Ovary (tissue), 9 donors: Measurements from ENCODE around the gene KSR1. TPM values are rescaled to one million over a fixed set of nuclear protein-coding genes. Genes with fewer than 3 reads are reported as not detected.

ENCODE experiments used
- DNase-seq, 5 donors: peaks; one replicate each; pipeline ENCODE4 v3.0.0-alpha.2; 2019 to 2020
- H3K27ac ChIP-seq, 2 donors: fragments of 200-600 bp; one replicate each; pipeline versions ENCODE4 v1.5.1 to v1.8.0; 2019 to 2022
- H3K27me3 ChIP-seq: fragments of 200-600 bp; one replicate; pipeline ENCODE4 v1.8.0; 2022
- H3K36me3 ChIP-seq: fragments of 200-600 bp; sonication (generic); one replicate; pipeline ENCODE4 v1.5.1; 2019
- H3K4me1 ChIP-seq: one replicate; pipeline ENCODE4 v1.8.1; 2013; ENCODE audit warnings: mild to moderate bottlenecking, moderate library complexity; ENCODE audit not compliant: insufficient read depth
- H3K4me3 ChIP-seq: fragments of 200-600 bp; sonication (generic); one replicate; pipeline ENCODE4 v1.5.1; 2017
- H3K9me3 ChIP-seq, 2 donors: fragments of 200-600 bp in 1 of 2; sonication (generic) in 1 of 2; one replicate each; pipeline versions ENCODE4 v1.5.1 to v1.8.1; 2013 to 2019; ENCODE audit warnings: mild to moderate bottlenecking in 1 of 2, moderate library complexity in 1 of 2
- CTCF ChIP-seq, 3 donors: fragments of 450-650 bp in 2 of 3; fragments of 200-600 bp in 1 of 3; IDR thresholded peaks; one replicate each; pipeline versions ENCODE4 v1.5.1 to v1.8.0; 2016 to 2022; ENCODE audit warnings: antibody characterized with exemption in 3 of 3, mild to moderate bottlenecking in 1 of 3
- EP300 ChIP-seq: sonication (generic); formaldehyde crosslinking; IDR thresholded peaks from one replicate; pipeline ENCODE4 v1.6.1; 2017; ENCODE audit warnings: antibody characterized with exemption
- POLR2A ChIP-seq: fragments of 450-650 bp; IDR thresholded peaks from one replicate; pipeline ENCODE4 v1.6.1; 2017; ENCODE audit warnings: antibody characterized with exemption, mild to moderate bottlenecking, moderate library complexity
- WGBS, 3 donors: extraction: QIAGEN DNeasy Blood & Tissue Kit in 1 of 3; methylation state at CpG; one replicate each; pipeline versions ENCODE4 v1.1.5 to v1.1.7; 2013 to 2017; 5-methylcytosine and 5-hydroxymethylcytosine counted together
- intact Hi-C, 4 donors: fragments of 100-400 bp; cut with DNase I; formaldehyde crosslinking; loops; one replicate each; pipeline versions ENCODE4 v1.11.0 to v1.15.1; 2022 to 2023
- polyA plus RNA-seq, 2 donors: library from polyadenylated mRNA; stranded (reverse); fragments of 200-250 nt in 1 of 2; fragments of 350-450 nt in 1 of 2; fragmentation: Illumina TruSeq in 1 of 2; extraction: RNeasy Lipid Tissue Mini Kit (QIAGEN cat#74804) in 1 of 2; gene quantifications; one replicate each; pipeline ENCODE4 v1.2.3, GENCODE V29; 2013 to 2014
- total RNA-seq, 7 donors: library from RNA; depleted of rRNA in 2 of 7; stranded (reverse); fragments of >200 nt in 2 of 7; fragmentation: NEBNext Ultra II Directional in 3 of 7; extraction: Animal tissue kit (Norgen Biotek cat#: 25700) in 3 of 7; gene quantifications; one replicate each; pipeline versions ENCODE4 v1.1.0 to v1.2.4, GENCODE V29; 2016 to 2023
- donor health status: DM: no; HTN: no; CAD: no; lungs with moderate emphysema.
- donor health status: DM: no; HTN: no; CAD: no.
- donor health status: Bipolar disorder and iron deficiency.
- donor health status: DM: yes; HTN: yes; CAD: no.
- donor health status: DM: no; HTN: no; CAD: no.
- donor health status: DM: yes; HTN: yes; CAD: no.

Gene KSR1
- total and polyA plus RNA-seq, 9 donors: 27.7 to 84.8 (median 39.5) TPM

DNA sequence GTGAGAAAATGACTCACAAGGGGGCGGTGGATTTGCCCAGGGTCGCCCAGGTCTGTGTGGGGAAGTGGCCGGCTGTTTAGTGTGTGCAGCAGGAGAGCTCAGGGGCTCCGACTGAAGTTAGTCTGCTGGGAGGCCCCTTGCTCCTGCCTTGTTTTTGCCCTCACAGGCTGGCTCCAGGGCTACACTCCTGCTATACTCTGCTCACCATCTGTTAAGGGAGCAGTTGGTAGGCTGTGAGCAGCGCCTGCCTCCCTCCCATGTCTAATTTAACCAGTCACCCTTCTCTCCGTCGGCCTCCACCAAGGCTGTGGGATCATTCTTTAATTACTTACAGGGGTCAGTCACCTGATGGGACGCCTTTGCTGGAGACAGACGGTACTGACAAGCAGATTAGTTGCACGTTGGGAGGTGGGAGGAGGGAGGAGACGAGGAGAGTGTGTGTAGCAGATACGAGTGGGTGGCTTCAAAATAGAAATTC is 35.5 kb downstream of the KSR1 start:
- 47 to 68% (median 48%) methylated on average over 12 of the region's 12 CpGs for WGBS, 3 donors
- Histone ChIP-seq H3K36me3 (no peaks in the 10 kb centered on the region), H3K27ac (no peak overlapping the region), H3K4me1 (peaks cover 15% of the 10 kb centered on the region), H3K9me3 (no peaks in the 10 kb centered on the region), H3K27me3 (no peaks in the 10 kb centered on the region), H3K4me3 (no peak overlapping the region)
- TF ChIP-seq CTCF (IDR thresholded peaks at IDR 0.05) (no peak), EP300 (no peak), POLR2A (no peak)
- no peak for DNase-seq
- intact Hi-C loops: loop anchor here in 1 of 4 donors (10.0 kb wide), 1 partner anchor 57 kb away; no protein-coding TSS in a partner anchor

DNA sequence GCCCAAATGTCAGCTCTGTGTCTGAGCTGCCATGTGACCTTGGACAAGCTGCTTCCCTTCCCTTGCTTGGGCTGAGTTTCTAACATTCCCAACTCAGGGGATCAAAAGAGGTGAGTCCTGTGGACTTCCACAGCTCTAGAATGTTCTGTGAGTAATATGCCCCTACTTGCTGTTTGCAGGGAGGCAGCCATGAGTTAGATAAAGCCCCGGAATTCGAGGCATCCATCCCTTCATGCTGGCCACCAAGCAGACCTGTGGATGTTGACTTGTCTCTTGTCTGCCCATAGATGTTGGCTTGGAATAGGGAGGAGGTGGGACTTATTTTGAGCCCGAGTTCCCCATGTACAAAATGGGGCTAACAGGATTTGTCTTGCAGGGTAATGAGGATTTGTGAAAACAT is 36.2 kb downstream of the KSR1 start:
- intact Hi-C loops: loop anchor here in 1 of 4 donors (10.0 kb wide), 1 partner anchor 58 kb away; no protein-coding TSS in a partner anchor
- Histone ChIP-seq H3K27me3 (no peaks in the 10 kb centered on the region), H3K36me3 (no peaks in the 10 kb centered on the region), H3K9me3 (no peaks in the 10 kb centered on the region), H3K27ac (no peak overlapping the region), H3K4me3 (no peak overlapping the region), H3K4me1 (peaks cover 15% of the 10 kb centered on the region)
- TF ChIP-seq POLR2A (no peak), CTCF (IDR thresholded peaks at IDR 0.05) (no peak), EP300 (no peak)
- DNase-seq: no peak
- 64 to 91% (median 75%) methylated on average over 3 of the region's 3 CpGs for WGBS, 3 donors

DNA sequence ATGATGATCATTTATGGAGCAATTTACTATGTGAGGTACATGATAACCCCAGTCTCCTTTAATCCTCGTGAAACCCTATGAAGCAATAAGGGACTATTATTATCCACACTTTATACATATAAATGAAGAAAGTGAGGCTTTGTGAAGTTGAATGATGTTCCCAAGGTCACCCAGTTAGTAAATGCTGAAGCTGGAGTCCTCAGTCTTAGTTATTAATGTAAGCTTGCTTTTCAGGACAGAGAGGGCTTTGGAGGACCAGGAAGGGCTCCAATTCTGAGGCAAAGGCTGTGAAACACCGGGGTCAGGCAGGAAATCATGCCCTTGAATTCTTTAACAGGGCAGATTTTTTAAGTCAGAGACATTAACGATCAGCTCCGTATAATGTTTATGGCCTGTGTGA is 36.8 kb downstream of the KSR1 start:
- H3K27me3 ChIP-seq: no peaks in the 10 kb centered on the region
- H3K9me3 ChIP-seq: no peaks in the 10 kb centered on the region
- intact Hi-C loops: loop anchor here in 1 of 4 donors (10.0 kb wide), 1 partner anchor 58 kb away; no protein-coding TSS in a partner anchor
- peaks cover 15% of the 10 kb centered on the region for H3K4me1 ChIP-seq
- no peak for TF ChIP-seq CTCF (IDR thresholded peaks at IDR 0.05)
- 23 to 35% (median 25%) methylated on average over 4 of the region's 4 CpGs for WGBS, 3 donors
- no peak overlapping the region for H3K27ac ChIP-seq
- no peak for DNase-seq
- no peak overlapping the region for H3K4me3 ChIP-seq
- H3K36me3 ChIP-seq: no peaks in the 10 kb centered on the region

GRCh38 chr17:27494192-27495091 is 38.2 kb downstream of the KSR1 start:
- Histone ChIP-seq H3K4me3 (no peak overlapping the region), H3K9me3 (no peaks in the 10 kb centered on the region), H3K27ac (no peak overlapping the region), H3K27me3 (no peaks in the 10 kb centered on the region), H3K36me3 (no peaks in the 10 kb centered on the region), H3K4me1 (peaks cover 9% of the 10 kb centered on the region)
- 73 to 89% (median 88%) methylated on average over 19 of the region's 19 CpGs for WGBS, 3 donors
- intact Hi-C loops: loop anchor here in 1 of 4 donors (10.0 kb wide), 1 partner anchor 60 kb away; no protein-coding TSS in a partner anchor
- DNase-seq: peak in 1 of 5 donors; percentile 37
- TF ChIP-seq EP300 (no peak), POLR2A (no peak), CTCF (IDR thresholded peaks at IDR 0.05) (no peak)
